Naive thymus-derived CD8-positive, alpha-beta T cell (primary cell): ENCODE measurements around the gene HSP90AA1. TPM values are rescaled to one million over a fixed set of nuclear protein-coding genes. Genes with fewer than 3 reads are reported as not detected.
"Not testable (repeated sequence)": the region's sequence is repeated elsewhere in the genome, so short reads cannot be mapped to it uniquely, and the experiment has no call there.

Experiments used
- ATAC-seq, 2 donors: fragments of 150-1000 bp; cut with Tn5 transposase in 1 of 2; sonication (Bioruptor Pico), chemical (Tn5 transposase) in 1 of 2; 1 replicate in 1 of 2; 2 replicates in 1 of 2; pipeline ENCODE4 v1.10.0; 2021; ENCODE audit warnings: mild to moderate bottlenecking in 2 of 2, moderate library complexity in 2 of 2
- POLR2A ChIA-PET: fragments of 350-600 bp; sonication (Branson Sonifier 250); formaldehyde crosslinking; loops from one replicate; lab custom pipeline; 2021; ENCODE audit warnings: antibody characterized with exemption; lab: Charles Lee
- DNase-seq, 10 donors: peaks; one replicate each; pipeline versions ENCODE4 v3.0.0 to v3.0.0-alpha.2; 2020 to 2022
- H3K27ac Mint-ChIP-seq, 10 donors: one replicate each; pipeline ENCODE4 v1.8.0; 2020 to 2022; ENCODE audit warnings: mild to moderate bottlenecking in 10 of 10, mixed read lengths in 10 of 10, moderate library complexity in 4 of 10, inconsistent platforms in 1 of 10
- H3K27me3 Mint-ChIP-seq, 5 donors: one replicate each; pipeline ENCODE4 v1.8.0; 2021 to 2022; ENCODE audit warnings: mixed read lengths in 5 of 5
- H3K36me3 Mint-ChIP-seq, 3 donors: one replicate each; pipeline ENCODE4 v1.8.0; 2020 to 2022; ENCODE audit warnings: mixed read lengths in 3 of 3, mild to moderate bottlenecking in 2 of 3, inconsistent platforms in 1 of 3
- H3K4me1 Mint-ChIP-seq, 4 donors: one replicate each; pipeline ENCODE4 v1.8.0; 2021 to 2022; ENCODE audit warnings: mixed read lengths in 4 of 4
- H3K4me3 Mint-ChIP-seq, 10 donors: one replicate each; pipeline ENCODE4 v1.8.0; 2020 to 2022; ENCODE audit warnings: mild to moderate bottlenecking in 10 of 10, mixed read lengths in 10 of 10, moderate library complexity in 6 of 10, inconsistent platforms in 1 of 10
- H3K9me3 Mint-ChIP-seq, 9 donors: one replicate each; pipeline ENCODE4 v1.8.0; 2020 to 2022; ENCODE audit warnings: mixed read lengths in 9 of 9, mild to moderate bottlenecking in 3 of 9, inconsistent platforms in 1 of 9, moderate library complexity in 1 of 9
- polyA plus RNA-seq, 3 donors: library from polyadenylated mRNA; unstranded; fragments of 300-500 nt; fragmentation: Illumina TruSeq; gene quantifications; one replicate each; pipeline ENCODE4 v1.2.3, GENCODE V29; 2021
- total RNA-seq, 8 experiments: library from RNA in 2 of 8; stranded (reverse) in 2 of 8; gene quantifications; one replicate each; pipeline ENCODE4 v1.2.3 and lab custom pipeline; 2021 to 2026

Gene HSP90AA1
- total and polyA plus RNA-seq, 5 experiments from 2014 or later: 356 to 445 (median 401) TPM

DNA sequence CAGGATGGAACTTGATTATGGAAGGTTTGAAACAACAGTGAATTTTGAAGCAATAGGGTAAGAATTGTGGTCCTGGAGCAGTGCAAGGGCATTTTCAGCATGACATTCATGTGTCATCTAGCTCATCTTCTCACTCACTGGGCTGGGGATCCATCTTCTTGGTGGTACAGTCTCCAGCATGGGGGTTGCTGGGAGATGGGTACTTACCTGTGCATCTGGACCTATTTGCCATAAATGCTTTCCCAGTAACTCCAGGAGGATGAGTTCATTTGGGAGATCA is 7.2 kb downstream of the HSP90AA1 start:
- H3K27ac Mint-ChIP-seq: peak overlapping the region in 4 of 10 donors; percentile 9 to 81 (median 28)
- POLR2A ChIA-PET: interaction anchor here (1.2 kb wide), 1 partner anchor 8 kb away, joined by 5 read pairs; no protein-coding TSS in a partner anchor
- H3K4me3 Mint-ChIP-seq: no peak overlapping the region
- no peaks in the 10 kb centered on the region for H3K27me3 Mint-ChIP-seq
- no peaks in the 10 kb centered on the region for H3K9me3 Mint-ChIP-seq
- H3K36me3 Mint-ChIP-seq: peaks cover 13 to 66% (median 30%) of the 10 kb centered on the region in 3 donors
- ATAC-seq (peak in 1 of 2 donors; percentile 8), DNase-seq (no peak)
- peaks cover 18 to 48% (median 44%) of the 10 kb centered on the region in 4 donors for H3K4me1 Mint-ChIP-seq

DNA sequence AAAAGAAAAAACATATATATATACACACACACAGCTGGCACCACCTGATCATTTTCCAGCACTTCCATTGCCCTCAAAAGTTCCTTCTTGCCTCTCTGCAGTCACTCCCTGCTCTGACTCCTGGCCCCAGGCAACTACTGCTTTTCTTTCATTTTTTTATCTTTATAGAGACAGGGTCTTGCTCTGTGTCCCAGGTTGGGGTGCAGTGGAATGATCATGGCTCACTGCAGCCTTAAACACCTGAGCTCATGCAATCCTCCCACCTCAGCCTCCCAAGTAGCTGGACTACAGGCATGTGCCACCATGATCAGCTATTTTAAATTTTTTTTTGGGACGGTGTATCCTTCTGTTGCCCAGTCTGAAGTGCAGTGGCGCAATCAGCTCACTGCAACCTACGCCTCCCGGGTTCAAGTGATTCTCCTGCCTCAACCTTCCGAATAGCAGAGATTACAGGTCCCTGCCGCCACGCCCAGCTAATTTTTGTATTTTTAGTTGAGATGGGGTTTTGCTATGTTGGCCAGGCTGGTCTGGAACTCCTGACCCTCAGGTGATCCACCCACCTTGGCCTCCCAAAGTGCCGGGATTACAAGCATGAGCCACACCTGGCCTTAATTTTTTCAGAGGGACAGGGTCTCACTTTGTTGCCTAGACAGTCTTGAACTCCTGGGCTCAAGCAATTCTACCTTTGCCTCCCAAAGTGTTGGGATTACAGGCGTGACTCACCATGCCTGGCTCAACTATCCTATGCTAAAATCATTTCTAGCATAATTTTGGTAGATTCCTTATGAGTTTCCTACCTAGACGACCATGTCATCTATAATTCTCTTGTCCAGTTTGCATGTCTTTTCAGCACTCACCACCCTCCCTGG is 7.8 kb downstream of the HSP90AA1 start:
- Mint-ChIP-seq H3K27me3 (no peaks in the 10 kb centered on the region), H3K27ac (peak overlapping the region in 9 of 10 donors; percentile 5 to 90 (median 53)), H3K9me3 (peaks cover 0 to 2% (median 0%) of the 10 kb centered on the region in 9 donors), H3K4me1 (peaks cover 17 to 44% (median 38%) of the 10 kb centered on the region in 4 donors), H3K36me3 (peaks cover 14 to 60% (median 26%) of the 10 kb centered on the region in 3 donors), H3K4me3 (no peak overlapping the region)
- DNase-seq (no peak), ATAC-seq (peak in 1 of 2 donors; percentile 20)
- POLR2A ChIA-PET: interaction anchor here (1.2 kb wide), 1 partner anchor 9 kb away, joined by 5 read pairs; no protein-coding TSS in a partner anchor

DNA sequence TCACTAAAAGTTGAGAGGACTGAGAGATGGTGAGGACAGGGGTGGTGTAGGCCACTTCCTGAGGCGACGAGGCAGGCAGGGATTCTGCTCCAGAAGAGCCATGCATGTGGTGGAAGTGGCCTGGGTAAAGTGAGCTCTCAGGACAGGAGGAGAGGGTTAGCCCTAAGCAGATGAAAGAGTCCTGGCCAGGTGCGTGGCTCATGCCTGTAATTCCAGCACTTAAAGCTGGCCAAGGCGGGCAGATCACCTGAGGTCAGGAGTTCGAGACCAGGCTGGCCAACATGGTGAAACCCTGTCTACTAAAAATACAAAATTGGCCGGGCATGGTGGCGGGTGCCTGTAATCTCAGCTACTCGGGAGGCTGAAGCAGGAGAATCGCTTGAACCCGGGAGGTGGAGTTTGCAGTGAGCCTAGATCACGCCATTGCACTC is 8.5 kb downstream of the HSP90AA1 start:
- POLR2A ChIA-PET: interaction anchor here (1.2 kb wide), 1 partner anchor 9 kb away, joined by 5 read pairs; no protein-coding TSS in a partner anchor
- peaks cover 14 to 37% (median 31%) of the 10 kb centered on the region in 4 donors for H3K4me1 Mint-ChIP-seq
- ATAC-seq: peak in 1 of 2 donors; percentile 7
- DNase-seq, H3K4me3 Mint-ChIP-seq, H3K9me3 Mint-ChIP-seq, H3K27me3 Mint-ChIP-seq: not testable (repeated sequence)
- peak overlapping the region in 6 of 10 donors; percentile 33 to 85 (median 68) for H3K27ac Mint-ChIP-seq
- H3K36me3 Mint-ChIP-seq: peaks cover 14 to 53% (median 21%) of the 10 kb centered on the region in 3 donors

DNA sequence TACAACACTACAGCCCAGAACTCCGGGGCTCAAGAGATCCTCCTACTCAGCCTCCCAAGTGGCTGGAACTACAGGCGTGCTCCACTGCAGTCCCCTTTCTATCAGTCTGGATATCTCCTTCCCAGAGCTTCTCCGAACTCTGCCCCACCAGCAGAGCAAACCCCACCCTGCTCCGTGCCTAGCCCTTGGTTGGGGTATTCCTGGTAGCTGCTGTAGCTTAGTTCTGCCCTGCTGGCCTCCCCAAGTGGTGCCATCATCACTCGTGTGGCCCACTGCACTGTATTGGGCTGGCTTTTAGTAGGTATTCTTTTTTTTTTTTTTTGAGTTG is 9.5 kb downstream of the HSP90AA1 start:
- POLR2A ChIA-PET: no interaction called here
- peak overlapping the region in 3 of 10 donors; percentile 14 to 67 (median 33) for H3K27ac Mint-ChIP-seq
- H3K4me1 Mint-ChIP-seq: peaks cover 10 to 27% (median 22%) of the 10 kb centered on the region in 4 donors
- no peaks in the 10 kb centered on the region for H3K27me3 Mint-ChIP-seq
- peaks cover 0 to 2% (median 0%) of the 10 kb centered on the region in 9 donors for H3K9me3 Mint-ChIP-seq
- ATAC-seq (peak in 1 of 2 donors; percentile 28), DNase-seq (no peak)
- no peak overlapping the region for H3K4me3 Mint-ChIP-seq
- peaks cover 10 to 43% (median 14%) of the 10 kb centered on the region in 3 donors for H3K36me3 Mint-ChIP-seq

DNA sequence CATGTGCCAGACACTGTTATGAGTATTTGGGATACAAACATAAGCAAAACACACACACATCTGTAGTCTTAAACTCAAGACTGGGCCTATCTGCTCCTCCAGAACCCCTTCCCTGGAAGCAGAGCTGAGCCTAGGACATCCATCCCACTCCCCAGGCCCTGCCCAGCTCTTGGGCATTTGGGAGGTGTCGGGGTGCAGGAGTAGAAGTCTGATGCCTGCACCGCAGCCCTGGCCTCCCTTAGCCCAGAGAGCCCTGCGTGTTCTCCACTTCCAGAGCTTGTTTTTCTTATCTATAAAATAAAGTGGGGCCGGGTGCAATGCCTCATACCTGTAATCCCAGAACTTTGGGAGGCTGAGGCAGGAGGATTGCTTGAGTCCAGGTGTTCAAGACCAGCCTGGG is 11.7 kb downstream of the HSP90AA1 start:
- Mint-ChIP-seq H3K27ac (no peak overlapping the region), H3K9me3 (peaks cover 0 to 2% (median 0%) of the 10 kb centered on the region in 9 donors), H3K4me3 (no peak overlapping the region), H3K4me1 (peaks cover 0 to 11% (median 3%) of the 10 kb centered on the region in 4 donors), H3K27me3 (no peaks in the 10 kb centered on the region), H3K36me3 (peaks cover 4 to 21% (median 4%) of the 10 kb centered on the region in 3 donors)
- DNase-seq (no peak), ATAC-seq (no peak)
- POLR2A ChIA-PET: no interaction called here

DNA sequence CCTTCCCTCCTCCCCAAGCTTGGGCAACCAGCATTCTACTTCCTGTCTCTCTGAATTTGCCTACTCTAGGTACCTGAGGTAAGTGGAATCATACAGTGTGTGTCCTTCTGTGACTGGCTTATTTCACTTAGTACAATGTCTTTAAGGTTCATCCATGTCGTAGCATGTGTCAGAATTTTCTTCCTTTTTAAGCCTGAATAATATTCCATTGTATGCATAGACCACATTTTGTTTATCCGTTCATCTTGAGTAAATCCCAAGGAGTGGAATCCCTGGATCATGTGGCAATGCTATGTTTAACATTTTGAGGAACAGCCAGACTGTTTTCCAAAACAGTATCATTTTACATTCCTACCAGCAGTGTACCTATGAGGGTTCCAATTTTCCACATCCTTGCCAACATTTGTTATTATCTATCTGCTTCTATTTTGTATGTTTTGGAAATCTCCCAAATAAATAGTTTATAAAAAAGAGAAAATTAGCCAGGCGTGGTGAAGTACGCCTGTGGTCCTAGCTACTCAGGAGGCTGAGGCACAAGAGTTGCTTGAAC is 12.4 kb downstream of the HSP90AA1 start:
- peaks cover 0 to 2% (median 0%) of the 10 kb centered on the region in 9 donors for H3K9me3 Mint-ChIP-seq
- H3K27ac Mint-ChIP-seq: no peak overlapping the region
- H3K36me3 Mint-ChIP-seq: peaks cover 4 to 15% (median 4%) of the 10 kb centered on the region in 3 donors
- no peak overlapping the region for H3K4me3 Mint-ChIP-seq
- DNase-seq (no peak), ATAC-seq (no peak)
- H3K4me1 Mint-ChIP-seq: peaks cover 0 to 6% (median 0%) of the 10 kb centered on the region in 4 donors
- no peaks in the 10 kb centered on the region for H3K27me3 Mint-ChIP-seq
- POLR2A ChIA-PET: no interaction called here

DNA sequence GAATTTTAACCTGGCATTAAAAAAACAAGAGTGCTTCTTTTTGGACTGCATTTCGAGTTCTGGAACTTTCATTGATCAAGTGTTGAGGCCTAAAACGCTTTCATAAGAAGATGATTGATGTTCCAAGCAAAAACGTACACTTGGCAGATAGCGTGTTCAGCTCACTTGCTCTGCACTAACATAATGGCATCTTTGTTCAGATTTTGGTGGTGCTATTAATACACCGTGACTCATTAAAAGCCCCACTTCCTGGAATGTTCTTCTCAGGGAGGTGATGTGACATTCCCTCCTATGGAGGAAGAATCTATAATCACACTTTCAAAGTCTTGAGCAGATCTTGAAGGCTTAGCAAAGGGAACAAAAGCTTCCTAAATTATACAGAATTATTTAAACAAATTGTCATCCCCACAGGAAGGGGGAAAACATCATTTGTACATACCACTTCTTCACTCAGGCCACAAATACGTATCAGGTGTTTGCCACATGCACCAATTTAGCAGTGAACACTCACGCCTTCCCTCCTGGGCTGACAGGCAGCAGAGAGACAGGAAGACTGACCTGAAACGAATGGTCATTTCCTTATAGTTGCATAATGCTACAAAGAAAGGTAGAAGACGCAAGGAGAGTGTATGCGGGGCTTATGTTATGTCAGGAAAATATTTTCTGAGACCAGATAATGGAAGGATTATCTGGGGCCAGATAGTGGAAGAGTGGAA is 15.4 kb downstream of the HSP90AA1 start:
- POLR2A ChIA-PET: interaction anchor here (0.6 kb wide), 1 partner anchor 13 kb away, joined by 3 read pairs; no protein-coding TSS in a partner anchor
- ATAC-seq: no peak

DNA sequence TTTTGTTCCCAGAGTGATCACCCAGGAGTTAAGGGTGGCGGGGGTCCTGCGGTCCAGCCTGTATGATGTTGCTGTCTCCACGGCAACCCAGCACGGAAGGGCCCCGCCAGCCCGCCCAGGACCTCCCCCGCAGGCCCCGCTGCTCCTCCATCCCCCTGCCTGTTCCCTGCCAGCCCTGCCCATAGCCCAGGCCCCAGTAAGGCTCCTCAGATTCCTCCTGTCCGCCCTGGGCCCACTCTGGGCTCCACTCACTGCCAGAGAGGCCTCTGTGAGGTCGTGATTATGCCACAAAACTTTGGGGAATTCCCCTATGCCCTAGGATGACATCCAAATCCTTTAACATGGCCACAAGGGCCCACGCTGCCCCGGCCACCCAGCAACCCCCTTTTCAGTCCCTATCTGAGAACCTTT is 20.8 kb downstream of the HSP90AA1 start:
- no peak for ATAC-seq

More for the DNA sequence above, 15.4 kb downstream of the HSP90AA1 start:
- Mint-ChIP-seq H3K4me3 (no peak overlapping the region), H3K4me1 (peaks cover 0 to 6% (median 0%) of the 10 kb centered on the region in 4 donors), H3K9me3 (peaks cover 0 to 2% (median 0%) of the 10 kb centered on the region in 9 donors), H3K27me3 (no peaks in the 10 kb centered on the region), H3K36me3 (peaks cover 0 to 4% (median 2%) of the 10 kb centered on the region in 3 donors), H3K27ac (peak overlapping the region in 1 of 10 donors; percentile 12)
- DNase-seq: no peak

DNA sequence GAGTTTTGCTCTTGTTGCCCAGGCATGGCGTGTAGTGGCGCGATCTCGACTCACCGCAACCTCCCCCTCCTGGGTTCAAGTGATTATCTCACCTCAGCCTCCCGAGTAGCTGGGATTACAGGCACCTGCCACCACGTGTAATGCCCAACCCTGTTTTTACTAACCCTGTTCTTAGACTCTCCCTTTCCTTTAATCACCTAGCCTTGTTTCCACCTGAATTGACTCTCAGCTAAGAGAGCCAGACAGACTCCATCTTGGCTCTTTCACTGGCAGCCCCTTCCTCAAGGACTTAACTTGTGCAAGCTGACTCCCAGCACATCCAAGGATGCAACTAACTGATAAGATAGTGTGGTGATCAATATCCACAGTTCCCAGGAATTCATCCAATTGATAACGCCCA is 22.3 kb downstream of the HSP90AA1 start:
- ATAC-seq, H3K9me3 Mint-ChIP-seq, H3K4me3 Mint-ChIP-seq, H3K27me3 Mint-ChIP-seq, H3K36me3 Mint-ChIP-seq, H3K4me1 Mint-ChIP-seq, DNase-seq: not testable (repeated sequence)
- POLR2A ChIA-PET: interaction anchor here (1.4 kb wide), 1 partner anchor 16 kb away, joined by 4 read pairs; no protein-coding TSS in a partner anchor
- peak overlapping the region in 1 of 10 donors; percentile 82 for H3K27ac Mint-ChIP-seq

More for the DNA sequence above, 20.8 kb downstream of the HSP90AA1 start:
- Mint-ChIP-seq H3K27ac (peak overlapping the region in 1 of 10 donors; percentile 83), H3K36me3 (no peaks in the 10 kb centered on the region), H3K4me3 (no peak overlapping the region), H3K27me3 (no peaks in the 10 kb centered on the region), H3K9me3 (no peaks in the 10 kb centered on the region), H3K4me1 (peaks cover 0 to 4% (median 2%) of the 10 kb centered on the region in 4 donors)
- POLR2A ChIA-PET: no interaction called here
- no peak for DNase-seq

DNA sequence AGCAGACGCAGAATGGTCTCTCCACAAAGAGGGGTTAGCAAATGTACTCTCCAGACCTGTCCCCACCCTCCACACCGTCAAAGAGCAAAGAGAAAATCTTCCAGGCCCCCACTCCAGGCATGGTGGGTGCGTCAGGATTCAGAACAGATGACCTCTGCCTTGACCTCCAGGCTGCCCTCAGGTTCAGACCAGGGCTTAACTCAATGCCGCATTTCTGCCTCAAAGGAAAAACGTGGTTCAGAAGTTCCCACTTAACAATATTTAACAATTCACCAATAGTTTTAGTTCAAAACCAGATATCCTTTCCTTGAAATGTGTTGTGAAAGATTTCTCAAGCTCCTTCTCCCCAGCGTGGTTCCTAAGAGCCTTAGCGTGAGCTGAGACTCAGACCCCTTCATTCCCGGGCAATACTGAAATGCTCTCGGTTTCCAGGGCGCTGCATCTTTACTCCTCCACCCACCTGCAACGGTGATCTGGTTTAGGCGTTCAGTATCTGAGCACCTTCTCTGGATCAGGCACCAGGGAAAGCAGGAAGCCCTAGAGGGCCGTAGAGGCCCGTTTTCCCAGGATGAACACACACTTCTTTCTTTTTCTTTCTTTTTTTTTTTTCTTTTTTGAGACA is 22.9 kb downstream of the HSP90AA1 start:
- no peaks in the 10 kb centered on the region for H3K9me3 Mint-ChIP-seq
- ATAC-seq (no peak), DNase-seq (no peak)
- POLR2A ChIA-PET: interaction anchor here (1.4 kb wide), 1 partner anchor 15 kb away, joined by 4 read pairs; no protein-coding TSS in a partner anchor
- H3K27me3 Mint-ChIP-seq: no peaks in the 10 kb centered on the region
- H3K36me3 Mint-ChIP-seq: no peaks in the 10 kb centered on the region
- peak overlapping the region in 2 of 10 donors; percentile 23 to 82 for H3K27ac Mint-ChIP-seq
- no peak overlapping the region for H3K4me3 Mint-ChIP-seq
- peaks cover 0 to 6% (median 3%) of the 10 kb centered on the region in 4 donors for H3K4me1 Mint-ChIP-seq

DNA sequence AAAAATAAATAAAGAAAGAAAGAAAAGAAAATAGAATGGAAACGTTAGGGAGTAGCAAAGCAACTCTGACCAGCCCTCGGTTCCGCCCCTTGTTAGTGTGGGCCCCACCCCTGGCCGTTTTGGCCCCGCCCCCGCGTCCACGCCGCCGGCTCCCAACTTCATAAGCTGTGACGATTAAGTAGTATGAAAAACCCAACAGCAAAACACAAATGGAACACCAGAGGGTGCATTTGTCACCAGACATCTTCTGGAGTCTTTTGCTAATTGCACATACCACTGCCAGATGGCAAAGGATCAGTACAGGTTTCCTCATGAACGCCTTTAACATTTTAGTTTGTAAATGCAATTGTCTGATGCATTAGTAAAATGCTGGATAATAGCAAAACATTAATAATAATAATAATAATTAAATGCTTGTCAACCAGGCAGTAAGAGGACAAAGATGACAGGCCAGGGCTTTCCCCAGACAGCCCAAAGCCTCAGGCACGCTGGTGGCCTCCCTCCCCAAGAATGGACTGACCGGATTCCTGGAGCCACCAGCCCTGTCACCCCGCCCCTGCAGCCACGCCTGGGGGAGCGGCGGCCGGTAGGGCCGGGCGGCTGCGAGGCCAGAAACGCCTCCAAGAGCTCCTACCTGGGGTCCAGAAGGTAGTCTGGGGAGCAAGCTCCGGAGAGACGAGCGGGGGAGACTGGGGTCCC is 23.6 kb downstream of the HSP90AA1 start:
- POLR2A ChIA-PET: interaction anchor here (0.6 to 1.4 kb wide), 2 partner anchors 15 to 33 kb away, joined by 3 to 4 read pairs; no protein-coding TSS in a partner anchor
- H3K4me3 Mint-ChIP-seq: no peak overlapping the region
- H3K27ac Mint-ChIP-seq: no peak overlapping the region

More for the DNA sequence above, 23.6 kb downstream of the HSP90AA1 start:
- Mint-ChIP-seq H3K36me3 (no peaks in the 10 kb centered on the region), H3K9me3 (no peaks in the 10 kb centered on the region), H3K27me3 (no peaks in the 10 kb centered on the region), H3K4me1 (peaks cover 0 to 9% (median 4%) of the 10 kb centered on the region in 4 donors)
- DNase-seq (peak; percentile 44 to 75 (median 58)), ATAC-seq (peak; percentile 93 to 94)
